Activated naive CD8-positive, alpha-beta T cell treated with anti-CD3 and anti-CD28 coated beads, Interleukin-2, amount 50 U/mL, for 24 hours (primary cell): ENCODE data around the gene PTPRN2.
A peak's percentile ranks its signal among the peaks of the same experiment; 100 is the strongest.
"Not testable (repeated sequence)": the region's sequence is repeated elsewhere in the genome, so short reads cannot be mapped to it uniquely, and the experiment has no call there.

Experiments
- ATAC-seq: fragments of 150-1000 bp; cut with Tn5 transposase; one replicate; pipeline ENCODE4 v1.10.0; 2021
- DNase-seq: peaks from one replicate; pipeline ENCODE4 v3.0.0; 2021
- H3K27ac Mint-ChIP-seq: one replicate; pipeline ENCODE4 v1.8.0; 2021; ENCODE audit warnings: mild to moderate bottlenecking, mixed read lengths
- H3K27me3 Mint-ChIP-seq: one replicate; pipeline ENCODE4 v1.8.0; 2021; ENCODE audit warnings: mixed read lengths
- H3K36me3 Mint-ChIP-seq: one replicate; pipeline ENCODE4 v1.8.0; 2021; ENCODE audit warnings: low read depth, mixed read lengths
- H3K4me1 Mint-ChIP-seq: one replicate; pipeline ENCODE4 v1.8.0; 2021; ENCODE audit warnings: mixed read lengths
- H3K4me3 Mint-ChIP-seq: one replicate; pipeline ENCODE4 v1.8.0; 2021; ENCODE audit warnings: mild to moderate bottlenecking, moderate library complexity, mixed read lengths
- H3K9me3 Mint-ChIP-seq: one replicate; pipeline ENCODE4 v1.8.0; 2021; ENCODE audit warnings: mixed read lengths

The PTPRN2 gene

DNA sequence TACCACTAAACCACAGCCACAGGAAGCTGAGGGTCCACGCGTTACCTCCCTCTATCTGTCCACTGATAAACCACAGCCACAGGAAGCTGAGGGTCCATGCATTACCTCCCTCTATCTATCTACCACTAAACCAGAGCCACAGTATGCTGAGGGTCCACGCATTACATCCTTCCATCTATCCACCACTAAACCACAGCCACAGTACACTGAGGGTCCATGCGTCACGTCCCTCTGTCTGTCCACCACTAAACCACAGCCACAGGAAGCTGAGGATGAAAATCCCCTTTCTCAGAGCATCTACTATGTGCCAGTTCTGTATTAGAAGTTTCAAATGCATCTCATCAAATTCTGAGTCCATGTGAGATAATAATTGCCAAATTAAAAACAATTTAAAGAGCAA is 661.5 kb downstream of the PTPRN2 start:
- DNase-seq = no peak
- Mint-ChIP-seq H3K27me3 (no peaks in the 10 kb centered on the region), H3K4me1 (peaks cover 14% of the 10 kb centered on the region), H3K9me3 (no peaks in the 10 kb centered on the region), H3K4me3 (no peak overlapping the region), H3K27ac (no peak overlapping the region), H3K36me3 (no peaks in the 10 kb centered on the region)
- ATAC-seq = peak; percentile 48

DNA sequence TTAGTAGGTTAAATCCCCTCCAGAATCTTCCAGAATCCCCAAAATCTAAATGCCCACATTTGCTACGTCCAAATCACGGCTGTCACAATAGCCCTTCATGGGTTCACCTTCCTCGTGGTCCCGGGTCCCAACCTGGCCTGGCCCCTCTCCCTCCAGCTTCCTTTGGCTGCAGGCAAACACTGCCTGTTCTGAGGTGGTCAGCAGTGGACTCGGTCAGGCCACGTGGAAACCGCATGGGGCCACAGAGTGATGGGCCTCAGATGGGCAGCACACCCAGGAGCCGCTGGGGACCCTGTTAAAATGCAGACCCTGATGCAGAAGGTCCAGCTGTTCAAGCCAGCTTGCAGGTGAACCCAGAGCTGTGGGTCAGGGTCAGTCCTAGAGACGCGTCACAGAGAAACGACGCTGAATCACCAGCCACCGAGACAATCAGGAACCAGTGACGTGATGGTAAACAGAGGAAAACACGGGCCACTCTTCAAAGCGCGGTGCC is 662.2 kb downstream of the PTPRN2 start:
- DNase-seq (no peak), ATAC-seq (no peak)
- H3K27me3 Mint-ChIP-seq = no peaks in the 10 kb centered on the region
- H3K27ac Mint-ChIP-seq = no peak overlapping the region
- H3K9me3 Mint-ChIP-seq = no peaks in the 10 kb centered on the region
- no peak overlapping the region for H3K4me3 Mint-ChIP-seq
- H3K36me3 Mint-ChIP-seq = no peaks in the 10 kb centered on the region
- H3K4me1 Mint-ChIP-seq = peaks cover 14% of the 10 kb centered on the region

DNA sequence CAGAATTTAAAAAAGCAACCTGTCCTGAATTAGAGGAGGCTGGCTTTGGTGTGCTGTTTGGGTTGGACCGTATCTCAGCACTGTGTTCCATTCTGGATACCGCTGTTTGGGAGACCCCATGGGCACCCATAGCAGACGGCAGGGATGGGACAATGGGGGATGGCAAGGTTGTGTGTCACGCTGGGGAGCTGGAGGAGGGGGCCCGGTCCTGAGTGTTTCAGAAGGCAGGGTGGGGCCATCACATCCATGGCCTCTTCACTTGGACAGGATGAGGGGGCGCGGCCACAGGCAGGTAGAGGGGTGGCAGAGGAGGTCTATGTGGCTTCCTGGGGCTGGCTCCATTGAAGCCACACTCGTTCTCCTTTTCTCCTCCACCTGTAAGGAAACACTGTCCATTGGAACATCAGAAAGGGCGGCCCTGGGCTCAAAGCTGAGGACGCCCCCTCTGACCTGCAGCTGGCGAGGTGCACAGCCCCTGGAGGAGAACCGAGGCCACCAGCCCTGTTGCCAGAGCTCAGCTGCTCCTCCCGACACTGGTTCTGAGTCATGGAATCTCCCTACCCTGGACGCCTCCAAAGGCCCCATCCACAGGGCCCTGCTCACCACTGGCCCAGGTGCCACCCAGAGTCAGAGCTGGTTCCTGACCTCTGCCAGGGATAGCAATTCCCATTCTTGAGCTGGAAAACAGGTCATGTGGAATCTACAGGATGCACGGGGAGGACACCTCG is 663.6 kb downstream of the PTPRN2 start:
- DNase-seq (no peak), ATAC-seq (no peak)
- H3K4me3 Mint-ChIP-seq = no peak overlapping the region
- H3K36me3 Mint-ChIP-seq = no peaks in the 10 kb centered on the region
- no peaks in the 10 kb centered on the region for H3K9me3 Mint-ChIP-seq
- H3K4me1 Mint-ChIP-seq = peaks cover 14% of the 10 kb centered on the region
- no peak overlapping the region for H3K27ac Mint-ChIP-seq
- H3K27me3 Mint-ChIP-seq = no peaks in the 10 kb centered on the region

DNA sequence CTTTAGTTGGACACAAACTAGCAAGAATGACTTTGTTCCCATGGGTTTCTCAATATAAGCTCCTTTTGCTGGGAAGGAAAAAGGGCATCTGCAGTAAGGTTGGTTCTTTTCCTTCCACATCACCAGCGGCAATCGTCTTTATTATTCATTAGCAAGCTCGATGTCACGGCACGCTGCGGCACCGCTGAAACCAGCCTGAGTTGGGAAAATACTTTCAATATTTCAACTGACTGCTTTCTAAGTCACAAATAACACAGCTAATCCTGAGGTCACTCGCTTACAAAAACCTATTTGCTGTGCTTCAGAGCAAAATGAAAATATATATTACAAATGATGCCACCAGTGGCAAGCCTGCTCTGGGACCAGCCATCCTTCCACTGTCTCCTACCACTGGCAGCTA is 665.0 kb downstream of the PTPRN2 start:
- H3K27ac Mint-ChIP-seq = no peak overlapping the region
- no peaks in the 10 kb centered on the region for H3K36me3 Mint-ChIP-seq
- peaks cover 9% of the 10 kb centered on the region for H3K4me1 Mint-ChIP-seq
- H3K27me3 Mint-ChIP-seq = no peaks in the 10 kb centered on the region
- ATAC-seq (no peak), DNase-seq (no peak)
- H3K4me3 Mint-ChIP-seq = no peak overlapping the region
- H3K9me3 Mint-ChIP-seq = no peaks in the 10 kb centered on the region

DNA sequence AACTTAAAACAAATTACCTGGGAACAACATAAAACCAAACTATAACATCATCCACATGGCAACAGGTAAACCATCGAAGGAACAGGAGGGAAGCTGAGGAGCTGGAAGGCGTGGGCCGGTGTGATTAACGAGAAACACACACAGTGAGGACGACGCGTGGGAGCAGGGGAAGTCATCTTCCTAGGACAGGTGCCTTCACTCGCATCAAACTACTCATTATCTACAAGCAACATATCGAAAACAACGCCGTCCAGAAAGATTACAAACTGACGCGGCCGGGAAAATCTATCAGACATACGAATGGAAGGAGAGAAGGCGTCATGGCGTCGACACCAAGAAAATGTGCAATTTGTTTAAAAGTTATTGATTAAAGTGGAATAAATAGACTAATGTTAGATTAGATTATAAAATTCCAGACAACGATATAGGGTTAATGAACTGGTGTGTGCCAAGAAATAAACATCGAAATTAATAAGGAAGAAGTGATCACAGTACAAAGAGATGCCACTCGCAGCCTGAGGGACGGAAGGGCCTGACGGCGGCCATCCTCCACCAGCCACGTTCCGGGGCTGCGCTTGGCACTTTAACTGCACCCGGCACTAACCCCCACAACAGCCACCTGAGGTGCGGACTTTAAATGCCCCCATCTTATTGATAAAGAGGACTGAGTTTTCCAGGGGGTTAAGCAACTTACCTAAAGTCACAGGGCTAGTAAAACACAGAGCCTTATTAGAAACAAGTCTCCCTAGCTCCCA is 669.1 kb downstream of the PTPRN2 start:
- Mint-ChIP-seq H3K4me1 (no peaks in the 10 kb centered on the region), H3K27me3 (no peaks in the 10 kb centered on the region), H3K4me3 (no peak overlapping the region), H3K36me3 (no peaks in the 10 kb centered on the region), H3K27ac (no peak overlapping the region), H3K9me3 (peaks cover 4% of the 10 kb centered on the region)
- no peak for DNase-seq
- ATAC-seq = no peak

DNA sequence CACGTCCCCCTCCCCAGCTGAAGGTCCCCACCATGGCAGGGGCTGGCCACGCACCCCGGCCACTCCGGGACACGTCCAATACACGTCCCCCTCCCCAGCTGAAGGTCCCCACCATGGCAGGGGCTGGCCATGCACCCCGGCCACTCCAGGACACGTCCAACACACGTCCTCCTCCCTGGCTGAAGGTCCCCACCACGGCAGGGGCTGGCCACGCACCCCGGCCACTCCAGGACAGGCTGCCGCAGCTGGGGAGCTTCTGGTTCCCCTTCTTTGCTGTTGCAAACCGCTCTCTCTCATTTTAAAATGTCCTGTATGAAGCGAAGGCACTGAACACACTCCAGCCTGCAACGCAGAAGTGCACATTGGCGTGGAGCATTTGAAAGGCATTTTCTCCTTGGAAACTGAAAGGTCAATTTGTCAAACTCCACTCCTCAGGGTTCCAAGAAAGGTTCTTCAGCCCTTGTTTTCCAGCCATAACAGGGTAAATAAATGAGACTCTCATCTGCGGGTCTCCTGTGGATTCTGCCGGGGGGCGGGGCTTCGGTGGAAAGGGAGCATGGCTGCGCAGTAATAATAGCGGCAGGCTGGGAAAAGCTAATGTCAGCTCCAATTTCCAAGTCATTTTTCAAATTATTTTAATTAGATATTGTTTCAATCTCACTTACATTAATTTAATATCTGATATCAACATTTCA is 670.5 kb downstream of the PTPRN2 start:
- no peak overlapping the region for H3K4me3 Mint-ChIP-seq
- ATAC-seq = no peak
- H3K36me3 Mint-ChIP-seq = no peaks in the 10 kb centered on the region
- H3K27me3 Mint-ChIP-seq = no peaks in the 10 kb centered on the region
- no peak overlapping the region for H3K27ac Mint-ChIP-seq
- H3K9me3 Mint-ChIP-seq = peaks cover 4% of the 10 kb centered on the region
- no peak for DNase-seq
- H3K4me1 Mint-ChIP-seq = no peaks in the 10 kb centered on the region

DNA sequence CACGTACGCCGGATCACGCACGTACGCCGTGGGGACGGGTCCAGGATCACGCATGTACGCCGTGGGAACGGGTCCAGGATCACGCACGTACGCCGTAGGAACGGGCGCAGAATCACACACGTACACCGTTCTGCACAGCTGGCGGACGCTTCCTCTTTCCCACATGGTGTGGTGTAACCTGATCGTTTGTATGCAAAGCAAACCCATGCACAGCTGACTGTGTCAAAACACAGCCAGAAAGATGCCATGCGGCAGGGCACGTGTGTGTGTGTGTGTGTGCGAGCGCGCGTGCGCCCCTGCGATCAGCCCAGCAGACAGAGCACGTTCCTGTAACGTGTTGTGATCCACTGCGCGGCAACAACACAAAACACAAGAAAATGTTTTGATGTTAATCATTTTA is 677.2 kb downstream of the PTPRN2 start:
- DNase-seq (no peak), ATAC-seq (no peak)
- Mint-ChIP-seq H3K27me3 (no peaks in the 10 kb centered on the region), H3K27ac (no peak overlapping the region), H3K4me3 (no peak overlapping the region), H3K36me3 (no peaks in the 10 kb centered on the region), H3K4me1 (no peaks in the 10 kb centered on the region), H3K9me3 (peaks cover 4% of the 10 kb centered on the region)

DNA sequence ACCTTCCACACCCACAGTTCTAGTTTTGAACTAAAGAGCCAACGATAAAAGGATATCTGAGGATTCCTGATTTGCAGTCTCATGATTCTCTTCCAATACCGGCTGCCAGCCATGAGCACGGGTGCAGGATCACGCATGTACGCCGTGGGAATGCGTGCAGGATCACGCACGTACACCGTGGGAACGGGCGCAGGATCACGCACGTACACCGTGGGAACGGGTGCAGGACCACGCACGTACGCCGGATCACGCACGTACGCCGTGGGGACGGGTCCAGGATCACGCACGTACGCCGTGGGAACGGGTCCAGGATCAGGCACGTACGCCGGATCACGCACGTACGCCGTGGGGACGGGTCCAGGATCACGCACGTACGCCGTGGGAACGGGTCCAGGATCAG is 677.6 kb downstream of the PTPRN2 start:
- not testable (repeated sequence) for DNase-seq, H3K36me3 Mint-ChIP-seq, H3K4me3 Mint-ChIP-seq, H3K27ac Mint-ChIP-seq, H3K4me1 Mint-ChIP-seq, H3K27me3 Mint-ChIP-seq, ATAC-seq, H3K9me3 Mint-ChIP-seq

DNA sequence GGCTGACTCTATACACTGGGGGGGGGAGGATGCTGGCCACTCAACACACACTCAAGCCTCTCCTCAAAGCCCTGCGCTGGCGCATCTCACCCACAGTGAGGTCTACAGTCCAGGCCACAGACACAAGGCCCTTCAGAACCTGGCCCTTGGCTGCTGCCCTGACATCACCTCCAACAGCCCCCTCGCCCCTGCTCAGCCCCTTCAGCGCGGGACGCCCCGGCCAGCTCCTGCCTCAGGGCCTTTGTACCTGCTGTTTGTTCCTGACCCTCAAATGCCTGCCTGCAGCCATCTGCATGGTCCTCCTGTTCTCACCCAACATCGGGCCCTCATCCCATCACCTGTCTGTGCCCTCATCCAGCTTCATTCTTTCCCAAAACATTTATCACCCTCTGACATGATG is 678.3 kb downstream of the PTPRN2 start:
- Mint-ChIP-seq H3K4me3 (no peak overlapping the region), H3K27ac (no peak overlapping the region), H3K9me3 (no peaks in the 10 kb centered on the region), H3K36me3 (no peaks in the 10 kb centered on the region), H3K27me3 (peaks cover 4% of the 10 kb centered on the region), H3K4me1 (no peaks in the 10 kb centered on the region)
- DNase-seq (no peak), ATAC-seq (no peak)

DNA sequence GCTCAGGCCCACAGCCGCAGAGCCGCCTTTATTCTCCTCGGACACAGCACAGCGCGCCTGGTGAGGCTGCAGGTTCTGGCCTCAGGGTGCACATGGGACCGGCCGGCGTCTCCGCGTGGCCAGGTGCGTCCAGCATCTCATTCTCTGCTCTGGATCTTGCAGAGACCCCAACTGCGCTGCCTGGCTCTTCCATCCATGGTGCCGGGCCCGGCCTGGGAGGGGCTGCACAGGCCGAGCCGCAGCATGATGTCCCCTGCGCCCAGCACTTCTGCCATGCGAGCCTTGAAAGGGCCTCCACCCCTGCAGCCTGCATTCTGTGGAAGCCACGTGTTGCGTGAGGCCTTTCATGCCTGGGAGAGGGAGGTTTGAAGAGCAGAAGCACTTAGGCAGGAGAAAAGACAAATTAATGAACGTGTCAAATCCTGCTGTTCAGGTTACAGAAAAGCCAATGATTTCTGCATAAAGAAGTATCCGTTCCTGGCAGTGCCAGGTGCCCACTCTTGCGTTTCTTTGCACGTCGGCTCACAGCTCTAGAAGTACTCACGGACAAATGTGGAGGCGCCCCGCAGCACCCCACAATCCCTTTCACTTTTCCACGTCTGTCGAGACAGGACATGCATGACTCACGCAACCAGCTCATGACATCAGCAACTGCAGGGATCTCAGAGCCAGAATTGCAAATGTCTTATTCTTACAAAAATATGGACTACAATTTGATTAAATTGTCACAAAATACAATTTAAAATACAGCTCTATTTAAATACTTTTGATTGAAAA is 679.4 kb downstream of the PTPRN2 start:
- DNase-seq = no peak
- Mint-ChIP-seq H3K4me3 (no peak overlapping the region), H3K27me3 (peaks cover 4% of the 10 kb centered on the region), H3K9me3 (no peaks in the 10 kb centered on the region), H3K4me1 (no peaks in the 10 kb centered on the region), H3K27ac (no peak overlapping the region), H3K36me3 (no peaks in the 10 kb centered on the region)
- ATAC-seq = no peak

DNA sequence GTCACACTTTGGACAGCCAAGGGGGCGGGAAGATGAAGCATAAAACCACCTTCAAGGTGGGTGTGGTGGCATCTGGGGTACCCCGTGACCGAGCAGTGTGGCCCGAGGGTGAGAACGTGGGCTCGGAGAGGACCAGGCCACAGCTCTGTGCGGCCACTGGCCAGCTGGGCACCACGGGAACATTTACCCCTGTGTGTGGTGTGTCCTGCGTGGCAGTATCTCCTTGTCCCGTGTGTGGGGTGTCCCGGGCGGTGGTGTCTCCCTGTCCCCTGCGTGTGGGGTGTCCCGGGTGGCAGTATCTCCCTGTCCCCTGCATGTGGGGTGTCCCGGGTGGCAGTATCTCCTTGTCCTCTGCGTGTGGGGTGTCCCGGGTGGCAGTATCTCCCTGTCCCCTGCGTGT is 680.5 kb downstream of the PTPRN2 start:
- H3K4me3 Mint-ChIP-seq = no peak overlapping the region
- H3K27ac Mint-ChIP-seq = no peak overlapping the region
- H3K4me1 Mint-ChIP-seq = no peaks in the 10 kb centered on the region
- no peaks in the 10 kb centered on the region for H3K36me3 Mint-ChIP-seq
- ATAC-seq (no peak), DNase-seq (no peak)
- peaks cover 4% of the 10 kb centered on the region for H3K27me3 Mint-ChIP-seq
- H3K9me3 Mint-ChIP-seq = no peaks in the 10 kb centered on the region

DNA sequence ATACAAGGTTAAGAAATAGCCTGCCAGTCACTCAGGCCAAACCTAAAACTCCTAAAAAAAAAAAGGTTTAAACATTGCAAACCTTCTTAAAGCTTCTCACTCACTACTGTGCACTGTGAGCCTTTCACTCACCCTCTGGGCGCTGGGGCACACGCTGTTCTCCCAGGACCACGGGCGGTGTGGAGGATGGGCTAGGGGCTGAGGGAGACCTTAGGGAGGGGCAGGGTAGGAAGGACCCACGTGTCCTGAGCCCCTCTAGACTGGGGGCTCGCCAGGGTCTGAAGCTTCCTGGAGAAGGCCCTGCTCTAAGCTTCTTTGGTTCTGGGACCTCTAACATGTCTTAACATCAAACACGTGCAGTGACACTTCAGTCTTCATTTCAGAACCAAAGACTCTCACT is 681.0 kb downstream of the PTPRN2 start:
- H3K27me3 Mint-ChIP-seq = peaks cover 4% of the 10 kb centered on the region
- no peak overlapping the region for H3K4me3 Mint-ChIP-seq
- no peaks in the 10 kb centered on the region for H3K4me1 Mint-ChIP-seq
- no peak for ATAC-seq
- H3K9me3 Mint-ChIP-seq = no peaks in the 10 kb centered on the region
- no peak for DNase-seq
- H3K36me3 Mint-ChIP-seq = no peaks in the 10 kb centered on the region
- no peak overlapping the region for H3K27ac Mint-ChIP-seq

DNA sequence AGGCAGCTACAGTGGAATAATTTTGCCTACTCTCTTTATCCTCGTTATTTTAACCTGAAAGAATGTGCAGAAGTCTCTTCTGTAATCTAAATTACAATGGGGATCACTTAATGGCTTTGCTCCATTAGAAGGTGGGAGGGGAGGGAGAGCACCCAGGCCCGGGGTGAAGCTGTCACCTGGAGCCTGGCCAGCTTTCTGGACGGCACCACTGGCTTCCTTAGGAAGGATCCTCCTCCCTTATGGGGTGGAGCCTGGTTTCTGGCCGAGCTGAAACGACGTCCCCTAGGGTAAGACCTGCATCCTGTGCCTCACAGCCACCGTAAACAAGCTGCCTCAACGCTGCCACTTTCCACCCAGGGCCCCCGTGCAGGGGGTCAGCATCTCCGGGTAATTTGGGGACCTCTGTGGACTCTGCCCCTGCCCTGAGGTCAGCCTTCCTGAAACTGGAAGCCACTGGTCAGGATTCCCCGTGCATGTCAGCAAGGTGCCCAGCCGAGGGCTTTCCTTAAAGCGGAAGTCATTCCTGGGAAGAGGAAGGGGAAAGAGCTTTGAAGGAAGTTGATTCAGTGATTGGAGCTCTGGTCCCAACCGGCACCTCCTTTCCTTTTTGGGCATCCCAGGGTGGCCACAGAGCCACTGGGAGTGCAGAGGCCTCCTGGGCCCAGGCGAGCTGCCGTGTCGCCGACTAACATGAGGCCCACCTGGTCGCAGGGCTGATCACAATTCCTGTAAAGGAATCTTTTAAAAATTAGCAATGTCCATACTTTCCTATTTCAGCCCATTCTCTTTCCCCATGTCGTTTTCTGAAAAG is 681.8 kb downstream of the PTPRN2 start:
- ATAC-seq = no peak
- Mint-ChIP-seq H3K27ac (no peak overlapping the region), H3K27me3 (peaks cover 4% of the 10 kb centered on the region), H3K36me3 (no peaks in the 10 kb centered on the region), H3K4me1 (no peaks in the 10 kb centered on the region), H3K4me3 (no peak overlapping the region), H3K9me3 (no peaks in the 10 kb centered on the region)
- DNase-seq = no peak
